ENCODE results near the gene CCDC137.
A peak's percentile ranks its signal among the peaks of the same experiment; 100 is the strongest.

CCDC137 gene

DNA sequence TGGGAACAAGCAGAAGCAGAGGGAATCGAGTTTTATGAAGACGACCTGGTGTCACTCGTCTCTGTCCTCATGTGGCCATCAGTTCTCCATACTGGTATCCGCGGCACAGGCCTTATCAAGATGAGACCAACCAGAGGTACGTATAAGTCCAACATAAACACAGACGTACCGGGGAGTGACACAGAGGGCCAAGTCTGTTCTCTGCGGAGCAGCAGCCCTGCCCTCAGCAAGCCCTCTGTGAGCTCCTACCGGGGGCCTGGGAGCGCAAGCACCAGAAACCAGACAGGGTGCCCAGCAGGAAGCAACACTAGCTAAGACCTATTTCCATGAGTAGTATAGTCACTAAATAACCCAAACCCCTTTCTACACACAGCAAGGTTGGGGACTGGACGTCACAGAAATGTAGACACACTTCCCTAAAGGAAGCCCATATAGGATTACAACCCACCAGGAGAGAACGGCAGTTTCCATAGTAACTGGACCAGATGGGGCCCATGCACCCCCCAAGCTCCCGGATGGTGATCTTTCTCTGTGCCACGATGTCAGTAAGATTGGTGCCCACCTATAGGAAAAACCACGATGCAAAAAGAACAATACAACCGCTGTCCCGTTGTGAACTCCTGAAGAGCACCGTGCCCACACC lies 16.1 kb downstream of the CCDC137 start:
- peak; percentile 44 for DNase-seq (ENCODE audit: low read depth)

DNA sequence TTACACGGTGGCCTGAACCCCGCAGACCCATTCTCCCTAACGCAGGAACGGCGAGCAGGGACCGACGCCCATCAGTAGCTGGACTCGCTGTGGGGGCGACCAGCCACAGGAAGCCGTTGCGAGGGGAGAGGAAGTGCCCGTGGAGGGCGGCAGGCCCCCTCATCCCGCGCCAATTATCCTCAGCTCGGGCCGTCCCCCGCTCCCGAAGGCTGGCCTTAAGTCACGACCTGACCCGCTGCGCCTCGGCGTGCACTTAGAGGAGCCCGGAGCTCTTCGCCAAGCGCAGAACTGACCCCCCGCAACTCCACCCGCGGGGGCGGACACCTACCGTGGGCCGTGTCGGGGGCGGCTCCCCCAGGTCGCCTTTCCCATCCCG lies 16.7 kb downstream of the CCDC137 start:
- DNase-seq (ENCODE audit: low read depth), result no peak

DNA sequence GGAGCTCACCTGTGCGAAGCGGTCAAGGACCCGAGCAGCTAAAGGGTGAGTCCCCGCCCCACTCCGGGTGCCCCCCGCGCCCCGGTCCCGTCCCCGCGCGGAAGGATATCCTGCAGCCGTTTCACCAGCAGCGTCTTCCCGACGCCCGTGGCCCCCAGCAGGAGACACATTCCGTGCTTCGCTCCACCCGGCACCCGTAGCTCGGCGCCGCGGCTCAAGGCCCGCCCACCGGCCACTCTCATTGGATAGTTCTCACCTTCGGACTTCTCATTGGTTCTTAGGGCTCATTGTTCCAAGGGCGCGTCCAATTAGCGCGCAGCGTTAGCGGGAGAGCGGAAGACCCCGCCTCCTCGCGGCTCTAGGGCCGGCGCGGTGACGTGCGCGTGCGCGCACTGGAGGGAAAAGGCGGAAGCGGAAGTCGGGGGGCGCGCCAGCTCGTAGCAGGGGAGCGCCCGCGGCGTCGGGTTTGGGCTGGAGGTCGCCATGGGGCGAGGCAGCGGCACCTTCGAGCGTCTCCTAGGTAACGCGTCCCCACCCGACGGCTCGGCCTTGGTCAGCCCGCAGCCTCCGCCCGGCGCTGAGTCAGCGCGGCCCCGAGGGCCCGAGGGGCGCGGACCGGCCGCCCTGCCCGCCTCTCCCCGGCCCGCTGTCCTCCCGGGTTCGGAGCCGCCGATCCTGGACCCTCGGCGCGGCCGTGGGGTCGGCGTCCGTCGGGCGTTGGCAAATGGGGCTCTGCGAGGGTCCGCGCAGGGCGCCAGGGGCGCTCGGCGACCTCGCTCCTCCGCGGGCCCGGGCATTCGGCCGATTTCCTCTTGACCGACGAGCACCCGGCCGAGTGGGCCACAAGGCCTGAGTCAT lies 17.3 kb downstream of the CCDC137 start, which contains the start of the genes ARL16 and HGS:
Gene ARL16, minus strand, starts transcription at position 214 of the 858 bp plus-strand sequence. Its CDS starts 44 bp downstream, at position 170.
Gene HGS, plus strand, starts transcription at position 428 of the 858 bp plus-strand sequence. Its CDS starts 56 bp downstream, at position 484.
- DNase-seq (ENCODE audit: low read depth), result peak; percentile 99

DNA sequence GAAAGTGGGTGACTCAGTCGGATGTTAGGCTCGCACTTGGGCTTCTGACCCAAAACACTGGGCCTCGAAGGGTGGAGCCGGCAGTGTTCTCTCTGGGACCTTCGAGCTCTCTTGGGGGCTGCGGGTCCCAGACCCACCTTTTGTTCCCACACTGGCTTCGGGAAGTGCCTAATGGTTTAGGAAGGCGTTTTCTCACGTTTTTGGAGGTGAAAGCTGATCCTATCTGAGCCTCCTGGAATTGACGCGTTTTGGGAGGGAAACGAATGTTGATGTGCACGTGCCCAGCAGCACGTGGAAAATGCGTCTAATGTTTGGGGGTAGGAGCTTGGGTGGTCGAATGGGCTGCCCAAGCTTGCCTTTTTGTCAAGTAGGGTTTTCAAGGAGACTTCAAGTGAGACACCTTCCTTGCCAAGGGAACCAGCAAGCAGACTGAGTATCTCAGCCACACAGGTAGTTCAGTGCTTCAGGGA lies 17.9 kb downstream of the CCDC137 start:
- peak; percentile 77 for DNase-seq (ENCODE audit: low read depth)

DNA sequence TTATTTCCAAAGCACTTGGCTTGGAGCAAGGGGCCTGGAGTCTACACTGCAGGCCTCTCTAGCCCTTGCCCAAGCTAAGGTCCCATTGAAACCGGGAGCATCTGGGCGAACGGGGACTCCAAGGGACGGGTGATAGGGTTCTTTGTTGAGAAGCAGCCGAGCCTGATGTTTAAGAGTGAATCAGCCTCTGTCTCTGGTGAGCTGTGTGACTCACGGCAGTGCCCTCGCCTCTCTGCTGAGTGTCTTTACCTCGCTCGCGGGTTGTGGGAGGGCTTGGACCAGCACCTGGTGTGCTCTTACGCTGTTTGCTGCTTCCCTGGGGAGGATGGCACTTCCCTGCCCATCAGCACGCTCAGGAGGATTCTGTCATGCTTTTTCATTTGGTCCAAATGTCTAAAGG lies 18.6 kb downstream of the CCDC137 start:
- DNase-seq (ENCODE audit: low read depth), result peak; percentile 29

DNA sequence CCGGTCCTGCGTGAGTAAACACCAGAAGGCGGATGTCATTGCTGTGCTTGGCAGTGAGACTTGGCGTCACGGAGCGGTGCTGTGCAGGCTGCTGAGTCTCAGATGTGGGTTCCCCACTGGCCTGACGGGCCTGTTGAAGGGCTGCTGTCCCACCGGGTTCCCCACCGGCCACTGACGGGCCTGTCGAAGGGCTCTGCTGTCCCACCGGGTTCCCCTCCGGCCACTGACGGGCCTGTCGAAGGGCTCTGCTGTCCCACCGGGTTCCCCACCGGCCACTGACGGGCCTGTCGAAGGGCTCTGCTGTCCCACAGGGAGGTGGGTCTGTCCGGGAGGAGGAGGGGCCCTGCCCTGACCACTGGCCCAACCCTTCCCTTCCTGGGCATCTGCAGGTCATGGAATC lies 20.1 kb downstream of the CCDC137 start:
- DNase-seq (ENCODE audit: low read depth), result no peak

DNA sequence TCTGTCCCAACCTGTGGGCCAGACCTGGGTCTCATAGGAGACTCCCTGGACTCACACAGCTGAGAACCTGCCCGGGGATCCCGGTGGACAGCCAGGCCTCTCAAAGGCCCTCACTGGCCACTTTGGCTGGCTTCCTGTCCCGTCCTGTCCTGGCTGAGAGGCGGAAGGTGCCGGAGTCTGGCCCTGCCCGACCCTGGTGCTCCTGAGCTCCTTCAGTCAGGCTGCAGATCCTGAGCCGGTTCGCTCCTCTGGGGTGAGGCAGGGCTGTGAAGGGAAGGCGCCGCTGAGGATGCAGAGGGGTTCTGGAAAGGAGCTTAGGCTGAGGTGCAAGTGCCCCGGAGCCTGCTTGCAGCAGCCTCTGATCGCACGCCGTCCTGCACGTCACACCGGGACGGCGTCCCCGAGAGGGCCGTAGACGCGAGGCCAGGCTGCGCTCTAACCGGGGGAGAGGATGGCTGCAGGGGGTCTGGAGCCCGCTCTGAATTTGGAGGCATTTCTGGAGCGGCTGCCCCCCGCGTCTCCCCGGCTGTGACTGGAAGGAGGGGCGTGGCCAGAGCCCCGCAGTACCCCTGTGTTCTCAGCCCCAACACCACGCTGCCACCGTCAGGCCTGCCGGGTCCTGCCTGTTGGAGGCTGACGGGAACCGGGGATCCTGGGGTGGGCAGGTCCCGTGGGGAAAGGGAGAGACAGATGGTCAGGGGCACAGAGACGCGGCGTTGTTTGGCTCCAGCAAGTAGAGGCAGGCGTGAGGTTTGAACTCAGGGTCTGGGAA lies 21.4 kb downstream of the CCDC137 start:
- no peak for DNase-seq (ENCODE audit: low read depth)

DNA sequence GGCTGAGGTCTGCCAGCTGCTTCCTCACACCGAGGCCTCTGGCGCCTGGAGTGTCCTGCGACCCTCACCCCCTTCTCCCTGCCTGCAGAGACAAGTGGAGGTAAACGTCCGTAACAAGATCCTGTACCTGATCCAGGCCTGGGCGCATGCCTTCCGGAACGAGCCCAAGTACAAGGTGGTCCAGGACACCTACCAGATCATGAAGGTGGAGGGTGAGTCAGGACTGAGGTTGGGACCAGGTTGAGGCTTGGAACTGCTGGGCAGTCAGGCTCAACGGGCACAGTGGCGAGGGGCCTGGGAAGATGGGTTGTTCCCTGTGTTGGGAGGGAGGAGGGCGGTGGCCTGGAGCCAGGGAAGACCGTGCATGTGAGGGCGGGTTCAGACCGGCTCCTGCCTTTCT lies 22.1 kb downstream of the CCDC137 start:
- no peak for DNase-seq (ENCODE audit: low read depth)

DNA sequence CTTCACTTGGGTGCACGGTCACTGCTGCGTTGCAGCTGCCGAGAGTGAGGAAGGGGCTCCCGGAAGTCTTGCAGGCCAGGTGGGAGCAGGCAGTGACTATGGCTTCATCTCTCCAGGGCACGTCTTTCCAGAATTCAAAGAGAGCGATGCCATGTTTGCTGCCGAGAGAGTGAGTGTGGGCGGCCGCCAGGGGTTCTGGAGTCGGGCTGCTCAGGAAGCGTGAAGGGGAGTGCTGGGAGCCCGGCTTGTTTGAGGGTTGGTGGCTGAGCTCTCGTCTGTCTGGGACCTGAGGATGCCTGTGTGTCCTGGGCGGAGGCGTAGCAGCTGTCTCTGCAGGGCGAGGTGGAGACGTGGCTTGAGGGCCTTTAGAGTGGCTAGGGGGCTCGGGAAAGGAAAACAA lies 23.5 kb downstream of the CCDC137 start:
- DNase-seq (ENCODE audit: low read depth), result no peak

DNA sequence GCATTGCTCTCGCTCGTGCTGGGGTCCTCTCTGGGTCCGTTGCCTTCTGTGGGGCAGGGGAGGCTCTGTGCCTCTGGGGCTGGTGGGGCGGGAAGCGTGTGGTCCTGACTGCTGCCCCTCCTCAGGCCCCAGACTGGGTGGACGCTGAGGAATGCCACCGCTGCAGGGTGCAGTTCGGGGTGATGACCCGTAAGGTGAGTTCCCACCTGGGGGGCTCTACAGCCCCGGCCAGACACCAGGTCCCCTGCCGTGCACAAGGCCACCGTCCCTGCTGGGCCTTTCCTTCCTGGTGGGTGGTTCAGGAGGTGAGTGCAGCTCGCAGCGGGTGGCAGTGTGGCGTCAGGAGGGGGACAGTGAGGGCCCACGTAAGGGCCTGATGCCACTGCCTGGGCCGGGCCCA lies 24.0 kb downstream of the CCDC137 start:
- no peak for DNase-seq (ENCODE audit: low read depth)

DNA sequence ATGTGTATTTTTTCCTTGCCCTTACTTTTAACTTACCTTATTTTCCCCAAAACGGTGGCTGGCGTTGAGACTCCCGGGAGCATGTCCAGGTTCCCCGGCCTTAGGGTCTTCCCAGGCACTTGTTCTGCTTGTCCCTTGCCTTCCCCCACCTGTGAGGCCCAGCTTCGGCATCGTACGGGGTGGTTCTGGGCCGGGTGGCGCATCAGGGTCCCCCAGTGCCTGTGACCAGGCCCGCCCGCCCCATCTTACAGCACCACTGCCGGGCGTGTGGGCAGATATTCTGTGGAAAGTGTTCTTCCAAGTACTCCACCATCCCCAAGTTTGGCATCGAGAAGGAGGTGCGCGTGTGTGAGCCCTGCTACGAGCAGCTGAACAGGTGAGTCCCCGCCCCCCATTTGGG lies 24.7 kb downstream of the CCDC137 start:
- no peak for DNase-seq (ENCODE audit: low read depth)

DNA sequence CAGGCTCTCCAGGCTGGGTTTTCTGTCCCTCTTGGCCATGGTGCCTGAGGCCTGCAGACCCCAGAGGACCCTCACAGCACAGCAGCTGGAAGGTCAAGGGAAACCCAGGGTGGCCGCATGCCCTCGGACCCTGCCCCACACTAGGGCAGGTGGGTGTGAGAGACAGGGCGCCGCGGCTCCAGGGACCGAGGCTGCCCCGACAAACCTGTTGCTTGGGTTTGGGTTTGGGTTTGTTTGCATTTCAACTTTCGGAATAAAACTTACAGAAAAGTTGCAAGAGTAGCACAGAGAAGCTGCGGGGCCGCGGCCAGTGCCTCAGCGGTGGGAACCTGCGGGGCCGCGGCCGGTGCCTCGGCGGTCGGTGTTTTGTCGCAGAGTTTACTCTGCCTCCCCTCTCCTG lies 25.1 kb downstream of the CCDC137 start:
- DNase-seq (ENCODE audit: low read depth), result no peak

DNA sequence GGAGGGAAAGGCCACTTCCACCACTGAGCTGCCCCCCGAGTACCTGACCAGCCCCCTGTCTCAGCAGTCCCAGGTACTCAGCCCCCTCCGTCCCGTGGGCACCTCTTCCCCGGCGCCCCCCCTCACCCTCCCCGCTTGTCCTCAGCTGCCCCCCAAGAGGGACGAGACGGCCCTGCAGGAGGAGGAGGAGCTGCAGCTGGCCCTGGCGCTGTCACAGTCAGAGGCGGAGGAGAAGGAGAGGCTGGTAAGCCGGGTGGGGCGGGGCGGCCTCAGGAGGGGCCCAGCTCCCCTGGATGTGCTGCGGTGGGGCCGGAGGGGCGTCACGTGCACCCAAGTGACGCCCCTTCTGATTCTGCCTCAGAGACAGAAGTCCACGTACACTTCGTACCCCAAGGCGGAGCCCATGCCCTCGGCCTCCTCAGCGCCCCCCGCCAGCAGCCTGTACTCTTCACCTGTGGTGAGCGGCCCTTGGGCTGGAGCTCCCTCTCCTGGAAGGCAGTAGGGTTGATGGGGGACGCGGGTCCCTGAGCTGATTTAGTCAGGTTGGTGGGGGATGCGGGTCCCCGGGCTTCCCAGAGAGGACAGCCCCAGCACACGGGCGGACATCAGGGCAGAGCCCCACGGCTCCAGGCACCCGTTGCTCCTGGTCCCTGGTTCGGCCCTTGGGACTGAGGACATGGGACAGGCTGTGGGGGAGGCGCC lies 27.1 kb downstream of the CCDC137 start:
- no peak for DNase-seq (ENCODE audit: low read depth)

DNA sequence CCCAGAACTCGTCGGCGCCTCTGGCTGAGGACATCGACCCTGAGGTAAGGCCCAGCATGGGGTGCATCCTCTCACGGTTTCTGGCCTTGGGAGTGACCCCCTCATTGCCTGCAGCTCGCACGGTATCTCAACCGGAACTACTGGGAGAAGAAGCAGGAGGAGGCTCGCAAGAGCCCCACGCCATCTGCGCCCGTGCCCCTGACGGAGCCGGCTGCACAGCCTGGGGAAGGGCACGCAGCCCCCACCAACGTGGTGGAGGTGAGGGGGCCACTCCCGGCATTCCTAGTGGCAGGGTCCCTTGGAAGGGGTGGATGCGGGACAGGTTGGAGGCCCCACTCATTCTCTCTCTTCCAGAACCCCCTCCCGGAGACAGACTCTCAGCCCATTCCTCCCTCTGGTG lies 28.3 kb downstream of the CCDC137 start:
- DNase-seq (ENCODE audit: low read depth), result no peak

DNA sequence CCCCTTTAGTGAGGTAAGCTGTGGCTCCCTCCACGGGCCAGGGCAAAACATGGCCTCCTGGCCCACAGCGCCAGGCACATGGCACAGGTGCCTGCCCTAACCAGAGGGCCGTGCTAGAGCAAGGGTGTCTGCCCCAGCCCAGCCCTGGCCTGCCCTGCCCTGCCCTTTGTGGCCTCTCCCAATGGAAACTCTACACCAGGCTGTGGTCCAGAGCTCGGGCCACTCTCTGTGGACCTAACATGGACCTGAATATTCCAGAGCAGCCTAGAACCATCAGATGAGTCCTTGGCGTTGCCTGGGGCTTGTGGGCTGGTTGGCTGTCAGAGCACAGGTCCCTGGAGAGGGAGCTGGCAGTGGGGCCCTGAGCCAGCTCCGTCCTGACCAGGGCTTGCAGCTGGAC lies 28.7 kb downstream of the CCDC137 start:
- DNase-seq (ENCODE audit: low read depth), result no peak

DNA sequence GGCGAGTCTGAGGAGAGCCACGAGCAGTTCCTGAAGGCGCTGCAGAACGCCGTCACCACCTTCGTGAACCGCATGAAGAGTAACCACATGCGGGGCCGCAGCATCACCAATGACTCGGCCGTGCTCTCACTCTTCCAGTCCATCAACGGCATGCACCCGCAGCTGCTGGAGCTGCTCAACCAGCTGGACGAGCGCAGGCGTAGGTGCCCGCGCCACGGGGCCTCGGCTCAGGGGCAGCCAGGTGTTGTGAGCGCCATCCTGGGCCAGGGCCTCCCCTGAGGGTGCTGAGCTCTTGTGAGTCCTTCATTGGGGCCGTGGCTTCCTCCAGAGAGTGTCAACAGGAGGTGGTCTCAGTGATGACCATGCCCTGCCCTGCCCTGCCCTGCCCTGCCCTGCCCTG lies 29.3 kb downstream of the CCDC137 start:
- no peak for DNase-seq (ENCODE audit: low read depth)

DNA sequence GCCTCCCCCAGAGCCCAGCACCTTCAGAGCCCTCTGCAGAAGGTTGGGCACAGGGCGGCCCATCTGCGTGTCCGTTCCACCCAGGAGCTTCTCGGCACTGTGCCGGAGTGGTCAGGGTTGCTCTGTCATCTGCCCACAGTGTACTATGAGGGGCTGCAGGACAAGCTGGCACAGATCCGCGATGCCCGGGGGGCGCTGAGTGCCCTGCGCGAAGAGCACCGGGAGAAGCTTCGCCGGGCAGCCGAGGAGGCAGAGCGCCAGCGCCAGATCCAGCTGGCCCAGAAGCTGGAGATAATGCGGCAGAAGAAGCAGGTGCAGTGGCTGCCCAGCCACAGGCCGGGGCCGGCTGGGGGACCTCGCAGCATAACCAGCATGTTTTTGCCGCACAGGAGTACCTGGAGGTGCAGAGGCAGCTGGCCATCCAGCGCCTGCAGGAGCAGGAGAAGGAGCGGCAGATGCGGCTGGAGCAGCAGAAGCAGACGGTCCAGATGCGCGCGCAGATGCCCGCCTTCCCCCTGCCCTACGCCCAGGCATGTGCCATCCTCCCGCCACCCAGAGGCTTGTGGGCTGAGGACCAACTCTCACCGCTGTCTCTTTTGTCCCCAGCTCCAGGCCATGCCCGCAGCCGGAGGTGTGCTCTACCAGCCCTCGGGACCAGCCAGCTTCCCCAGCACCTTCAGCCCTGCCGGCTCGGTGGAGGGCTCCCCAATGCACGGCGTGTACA lies 29.8 kb downstream of the CCDC137 start:
- no peak for DNase-seq (ENCODE audit: low read depth)

DNA sequence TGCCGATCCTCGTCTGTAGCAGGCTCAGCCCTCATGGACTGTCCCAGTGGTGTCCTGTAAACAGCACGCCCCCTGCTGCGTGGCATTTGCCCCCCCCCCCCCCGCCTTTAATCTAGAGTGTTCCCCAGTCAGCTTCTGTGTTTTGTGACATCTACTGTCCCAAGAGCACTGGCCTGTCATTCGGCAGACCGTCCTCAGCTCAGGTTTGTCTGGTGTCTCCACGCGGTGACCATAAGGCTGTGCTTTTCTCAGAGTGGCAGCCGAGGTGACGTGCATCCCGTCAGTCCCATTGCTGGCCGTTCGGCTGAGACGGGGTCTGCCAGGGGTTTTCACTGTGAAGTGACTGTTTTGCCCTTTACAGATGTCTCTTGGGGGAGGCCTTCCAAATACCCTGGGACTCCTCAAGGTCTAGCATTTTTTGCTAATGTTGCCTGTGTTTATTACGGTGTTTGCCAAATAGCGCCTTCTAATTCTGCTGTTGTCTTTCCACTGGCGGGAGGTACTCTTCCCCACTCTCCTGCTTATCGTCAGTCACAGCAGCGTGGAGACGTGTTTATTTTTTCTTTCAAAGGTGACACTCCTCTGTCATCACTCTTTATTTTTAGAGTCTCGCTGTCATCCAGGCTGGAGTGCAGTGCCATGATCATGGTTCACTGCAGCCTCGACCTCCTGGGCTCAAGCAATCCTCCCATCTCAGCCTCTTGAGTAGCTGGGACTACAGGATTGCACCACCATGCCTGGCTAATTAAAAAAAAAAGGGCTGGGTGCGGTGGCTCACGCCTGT lies 30.9 kb downstream of the CCDC137 start:
- no peak for DNase-seq (ENCODE audit: low read depth)

DNA sequence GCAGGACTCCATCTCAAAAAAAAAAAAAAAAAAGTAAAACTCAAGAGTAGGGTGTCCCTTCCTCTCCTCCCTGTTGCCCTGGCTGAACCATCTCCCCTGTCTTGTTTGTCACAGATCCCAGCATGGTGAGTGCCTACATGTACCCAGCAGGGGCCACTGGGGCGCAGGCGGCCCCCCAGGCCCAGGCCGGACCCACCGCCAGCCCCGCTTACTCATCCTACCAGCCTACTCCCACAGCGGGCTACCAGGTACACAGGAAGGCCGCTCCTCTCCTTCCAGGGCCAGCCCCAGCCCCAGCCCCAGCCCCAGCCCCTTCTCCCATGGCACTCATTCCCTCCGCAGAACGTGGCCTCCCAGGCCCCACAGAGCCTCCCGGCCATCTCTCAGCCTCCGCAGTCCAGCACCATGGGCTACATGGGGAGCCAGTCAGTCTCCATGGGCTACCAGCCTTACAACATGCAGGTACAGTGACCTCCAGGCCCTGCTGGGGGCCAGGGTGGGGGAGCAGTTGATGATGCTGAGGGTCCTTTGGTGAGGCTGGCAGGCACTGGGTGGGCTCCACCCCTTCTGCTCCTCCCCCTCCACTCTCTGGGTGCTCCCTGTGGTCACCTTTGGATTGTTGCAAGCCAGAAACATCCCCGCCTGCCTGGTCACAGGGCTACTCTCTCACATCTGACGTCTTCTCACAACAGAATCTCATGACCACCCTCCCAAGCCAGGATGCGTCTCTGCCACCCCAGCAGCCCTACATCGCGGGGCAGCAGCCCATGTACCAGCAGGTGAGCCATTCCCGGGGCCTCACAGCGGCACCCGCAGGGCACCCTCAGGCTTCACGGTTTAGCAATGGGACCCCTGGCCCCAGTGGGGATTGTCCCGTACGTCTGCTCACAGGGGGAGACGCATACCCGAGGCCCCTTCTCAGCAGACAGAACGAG lies 34.1 kb downstream of the CCDC137 start:
- DNase-seq (ENCODE audit: low read depth), result no peak
